Neural cell (in vitro differentiated cells): ENCODE results near the gene CDH9.

Experiments used
- CTCF ChIP-seq: fragments of 450-650 bp; IDR thresholded peaks from 2 replicates; pipeline ENCODE4 v1.5.1; 2014; ENCODE audit warnings: antibody characterized with exemption, mild to moderate bottlenecking, moderate library complexity; ENCODE audit not compliant: poor library complexity, severe bottlenecking
- EZH2 ChIP-seq: fragments of 200-600, 300-800 bp; shearing (Covaris generic), sonication (generic); IDR thresholded peaks from 2 replicates; pipeline ENCODE4 v1.6.1; 2014; ENCODE audit warnings: antibody characterized with exemption, low read length, borderline replicate concordance, mild to moderate bottlenecking; ENCODE audit not compliant: insufficient read depth, poor library complexity, severe bottlenecking
- MXI1 ChIP-seq: fragments of 450-650 bp; conservative IDR thresholded peaks from 2 replicates; pipeline ENCODE4 v1.6.1; 2014; ENCODE audit warnings: antibody characterized with exemption, mild to moderate bottlenecking; ENCODE audit not compliant: poor library complexity, severe bottlenecking
- POLR2AphosphoS5 ChIP-seq: IDR thresholded peaks from 2 replicates; pipeline ENCODE4 v1.6.1; 2012
- SMC3 ChIP-seq: fragments of 450-650 bp; conservative IDR thresholded peaks from 2 replicates; pipeline ENCODE4 v1.6.1; 2014; ENCODE audit warnings: antibody characterized with exemption, mild to moderate bottlenecking, moderate library complexity; ENCODE audit not compliant: poor library complexity
- TAF1 ChIP-seq: IDR thresholded peaks from 2 replicates; pipeline ENCODE4 v1.6.1; 2012; ENCODE audit warnings: low read depth
- TF ChIP-seq, protein P1 (sequence below): IDR thresholded peaks from 2 replicates; pipeline ENCODE4 v1.6.1; 2012; ENCODE audit warnings: borderline replicate concordance

DNA sequence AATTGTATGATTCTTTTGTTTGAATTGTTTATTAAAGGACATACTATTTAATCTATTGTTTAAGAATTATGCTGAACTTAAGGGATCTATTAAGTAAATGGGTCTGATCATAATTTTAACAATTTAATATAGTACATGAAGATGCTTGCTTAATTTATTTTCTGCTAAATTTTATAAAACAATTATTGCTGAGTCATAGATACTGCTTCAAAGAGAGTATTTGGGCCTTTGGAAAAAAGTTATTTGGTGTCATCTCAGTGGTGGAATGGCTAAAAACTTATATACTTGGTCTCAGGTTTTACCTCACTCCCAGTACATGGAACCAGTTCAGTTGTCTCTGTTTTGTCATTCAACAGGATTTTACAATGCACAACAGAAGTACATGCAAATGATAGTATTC, 145.3 kb downstream of the CDH9 start:
- no peak for TF ChIP-seq EZH2
- TF ChIP-seq CTCF, result no peak
- TF ChIP-seq SMC3, result no peak
- no peak for TF ChIP-seq TAF1
- TF ChIP-seq, protein P1, sequence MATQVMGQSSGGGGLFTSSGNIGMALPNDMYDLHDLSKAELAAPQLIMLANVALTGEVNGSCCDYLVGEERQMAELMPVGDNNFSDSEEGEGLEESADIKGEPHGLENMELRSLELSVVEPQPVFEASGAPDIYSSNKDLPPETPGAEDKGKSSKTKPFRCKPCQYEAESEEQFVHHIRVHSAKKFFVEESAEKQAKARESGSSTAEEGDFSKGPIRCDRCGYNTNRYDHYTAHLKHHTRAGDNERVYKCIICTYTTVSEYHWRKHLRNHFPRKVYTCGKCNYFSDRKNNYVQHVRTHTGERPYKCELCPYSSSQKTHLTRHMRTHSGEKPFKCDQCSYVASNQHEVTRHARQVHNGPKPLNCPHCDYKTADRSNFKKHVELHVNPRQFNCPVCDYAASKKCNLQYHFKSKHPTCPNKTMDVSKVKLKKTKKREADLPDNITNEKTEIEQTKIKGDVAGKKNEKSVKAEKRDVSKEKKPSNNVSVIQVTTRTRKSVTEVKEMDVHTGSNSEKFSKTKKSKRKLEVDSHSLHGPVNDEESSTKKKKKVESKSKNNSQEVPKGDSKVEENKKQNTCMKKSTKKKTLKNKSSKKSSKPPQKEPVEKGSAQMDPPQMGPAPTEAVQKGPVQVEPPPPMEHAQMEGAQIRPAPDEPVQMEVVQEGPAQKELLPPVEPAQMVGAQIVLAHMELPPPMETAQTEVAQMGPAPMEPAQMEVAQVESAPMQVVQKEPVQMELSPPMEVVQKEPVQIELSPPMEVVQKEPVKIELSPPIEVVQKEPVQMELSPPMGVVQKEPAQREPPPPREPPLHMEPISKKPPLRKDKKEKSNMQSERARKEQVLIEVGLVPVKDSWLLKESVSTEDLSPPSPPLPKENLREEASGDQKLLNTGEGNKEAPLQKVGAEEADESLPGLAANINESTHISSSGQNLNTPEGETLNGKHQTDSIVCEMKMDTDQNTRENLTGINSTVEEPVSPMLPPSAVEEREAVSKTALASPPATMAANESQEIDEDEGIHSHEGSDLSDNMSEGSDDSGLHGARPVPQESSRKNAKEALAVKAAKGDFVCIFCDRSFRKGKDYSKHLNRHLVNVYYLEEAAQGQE, result no peak
- TF ChIP-seq MXI1, result no peak
- no peak for TF ChIP-seq POLR2AphosphoS5
